Activated CD4-positive, alpha-beta T cell treated with anti-CD3 and anti-CD28 coated beads, Interleukin-2, Interleukin-6, amounts not matched to agents 100 ng/mL and 50 ng/mL, durations not matched to agents 16 hours and 8 hours (primary cell): ENCODE measurements around the gene TPD52L2.
"Not testable (repeated sequence)": the region's sequence is repeated elsewhere in the genome, so short reads cannot be mapped to it uniquely, and the experiment has no call there.

ENCODE experiments used
- DNase-seq: peaks from one replicate; pipeline ENCODE4 v3.0.0-alpha.2; 2020

The TPD52L2 gene

DNA sequence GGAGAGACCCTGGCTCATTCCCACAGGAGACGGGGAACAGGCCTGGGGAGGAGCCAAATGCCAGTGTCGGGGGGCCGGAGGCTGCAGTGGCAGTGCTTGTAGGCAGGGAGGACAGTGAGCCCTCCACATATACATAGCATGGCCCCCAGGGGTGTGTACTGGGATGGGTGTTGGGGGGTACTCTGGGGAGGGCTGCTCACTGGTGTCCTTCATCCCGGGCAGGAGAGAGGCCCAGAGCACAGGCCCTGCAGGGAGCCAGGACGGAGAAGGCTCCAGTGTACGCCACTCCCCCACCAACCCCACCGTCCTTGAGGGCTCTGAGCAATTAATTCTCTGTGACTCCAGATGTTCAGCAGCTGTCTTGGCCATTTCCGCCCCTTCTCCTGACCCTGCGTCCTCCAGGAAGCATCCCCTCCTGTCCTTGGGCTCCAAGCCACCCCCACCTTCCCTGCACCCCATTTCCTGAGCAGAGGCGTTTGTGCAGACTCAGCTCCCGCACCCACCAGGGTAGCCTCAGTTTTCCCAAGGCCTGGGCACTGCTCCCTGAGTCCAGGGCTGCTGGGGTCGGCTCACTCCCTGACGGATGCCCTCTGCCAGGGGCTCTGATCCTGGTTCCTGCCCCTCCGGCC, 7.2 kb upstream of the TPD52L2 start:
- no peak for DNase-seq

DNA sequence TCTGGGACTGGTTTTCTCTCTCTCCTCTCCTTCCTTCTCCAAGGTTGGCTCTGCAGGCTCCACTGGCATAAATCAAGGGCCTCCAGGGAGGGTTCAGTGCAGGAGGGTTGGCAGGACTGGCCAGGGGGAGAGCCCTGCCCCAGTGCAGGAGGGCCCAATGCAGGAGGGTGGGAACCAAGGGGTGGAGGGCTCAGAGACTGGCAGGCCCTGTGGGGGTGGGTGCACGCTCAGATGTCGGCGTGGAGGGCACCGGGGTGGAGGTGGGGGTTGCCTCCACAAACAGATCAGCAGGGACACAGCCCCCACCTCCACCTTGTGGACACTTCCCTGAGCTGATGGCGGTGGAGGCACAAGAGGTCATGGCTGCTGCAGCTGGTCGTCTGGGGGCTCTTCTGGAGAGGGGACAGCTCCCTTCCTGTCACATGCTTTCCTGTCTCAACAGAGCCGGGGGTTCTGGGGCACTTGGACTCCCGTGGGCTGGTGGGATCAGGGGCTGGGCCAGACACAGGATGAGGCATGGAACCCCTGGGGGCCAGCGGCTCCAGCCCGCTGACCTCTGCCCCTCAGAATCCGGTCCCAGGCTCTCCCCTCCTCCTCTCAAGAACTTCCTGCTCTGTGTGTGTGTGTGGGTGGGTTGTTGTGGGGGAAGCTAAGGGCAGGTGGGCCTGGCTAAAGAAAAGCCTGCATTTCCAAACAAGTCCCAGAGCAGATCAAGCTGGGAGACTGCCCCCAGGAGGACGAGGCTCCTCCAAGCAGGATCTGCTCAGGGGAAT, 6.5 kb upstream of the TPD52L2 start:
- DNase-seq = no peak

DNA sequence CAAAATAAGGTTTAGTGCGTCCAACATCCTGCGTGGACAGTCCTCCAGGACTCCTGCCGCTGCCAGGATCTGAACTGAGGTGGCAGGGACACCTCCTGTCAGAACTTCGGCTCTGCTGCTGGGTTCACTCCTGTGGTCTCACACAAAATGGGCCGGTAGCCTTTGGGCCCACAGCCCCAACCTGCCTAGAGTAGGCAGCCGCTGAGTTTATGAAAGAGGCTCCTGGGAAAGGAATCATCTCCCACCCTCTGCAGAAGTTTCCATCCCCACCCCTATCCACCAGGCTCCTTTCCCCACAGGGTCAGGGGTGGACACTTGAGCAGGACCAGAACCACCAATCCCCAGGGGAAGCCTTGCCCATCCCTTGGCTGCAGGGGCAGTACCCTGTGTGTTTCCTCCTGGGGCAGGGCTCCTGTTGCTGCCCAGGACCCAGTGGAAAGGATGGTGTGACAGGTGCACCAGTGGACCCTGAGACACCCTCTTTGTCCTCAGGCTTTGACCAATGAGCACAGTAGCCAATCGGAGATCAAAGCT, 5.8 kb upstream of the TPD52L2 start:
- no peak for DNase-seq

DNA sequence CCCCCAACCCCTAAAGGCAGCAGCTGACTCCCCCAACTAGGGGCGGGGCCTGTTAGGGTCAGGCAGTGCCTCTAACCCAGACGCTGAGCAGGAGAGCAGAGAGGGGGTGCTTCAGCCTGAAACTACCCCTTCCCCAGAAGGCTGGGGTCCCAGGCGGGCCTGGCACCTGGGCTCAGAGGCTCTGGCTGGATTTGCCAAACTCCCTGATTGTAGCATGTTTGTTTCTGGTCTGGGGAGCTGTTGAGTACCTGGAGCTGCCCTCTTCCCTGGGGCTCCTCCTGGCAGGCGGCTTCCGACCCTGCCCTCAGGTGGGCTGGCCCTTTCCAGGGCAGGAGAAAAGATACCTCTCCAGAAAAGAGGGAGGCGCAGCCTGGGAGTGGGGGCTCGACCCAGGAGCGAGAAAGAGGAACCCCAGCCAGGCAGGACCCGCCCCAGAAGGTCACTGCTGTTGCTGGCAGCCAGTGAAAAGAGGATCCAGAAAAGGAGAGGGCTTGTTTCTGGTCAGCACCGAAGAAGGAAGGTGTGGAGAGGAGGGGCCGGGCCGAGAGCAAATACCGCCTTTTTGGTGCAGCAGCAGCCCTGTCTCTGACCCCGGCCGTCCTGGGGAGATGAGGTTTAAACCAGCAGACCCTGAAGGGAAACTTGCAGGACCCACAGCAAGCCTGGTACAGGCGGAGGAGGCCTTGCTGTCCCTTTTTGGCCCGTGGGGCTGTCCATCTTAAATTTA, 4.6 kb upstream of the TPD52L2 start:
- no peak for DNase-seq

DNA sequence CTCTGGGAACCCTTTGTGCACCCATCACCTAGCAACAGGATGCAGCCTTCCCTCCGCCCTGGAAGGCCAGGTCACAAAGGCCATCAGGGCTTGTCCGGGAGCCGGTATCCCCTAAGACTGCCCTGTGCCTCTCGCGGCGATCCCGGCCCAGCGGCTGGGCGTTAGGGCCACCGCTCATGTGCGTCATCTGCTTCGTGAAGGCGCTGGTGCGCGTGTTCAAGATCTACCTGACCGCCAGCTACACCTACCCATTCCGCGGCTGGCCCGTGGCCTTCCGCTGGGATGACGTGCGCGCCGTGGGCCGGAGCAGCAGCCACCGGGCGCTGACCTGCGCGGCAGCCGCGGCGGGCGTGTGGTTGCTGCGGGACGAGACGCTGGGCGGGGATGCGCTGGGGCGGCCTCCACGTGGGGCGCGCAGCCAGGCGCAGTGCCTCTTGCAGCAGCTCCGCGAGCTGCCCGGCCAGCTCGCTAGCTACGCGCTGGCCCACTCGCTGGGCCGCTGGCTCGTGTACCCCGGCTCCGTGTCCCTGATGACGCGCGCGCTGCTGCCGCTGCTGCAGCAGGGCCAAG, 3.6 kb upstream of the TPD52L2 start, which contains the start of gene ABHD16B:
Gene ABHD16B, plus strand, starts transcription at position 134 of the 570 bp plus-strand sequence. Its CDS starts 43 bp downstream, at position 177.
- no peak for DNase-seq

DNA sequence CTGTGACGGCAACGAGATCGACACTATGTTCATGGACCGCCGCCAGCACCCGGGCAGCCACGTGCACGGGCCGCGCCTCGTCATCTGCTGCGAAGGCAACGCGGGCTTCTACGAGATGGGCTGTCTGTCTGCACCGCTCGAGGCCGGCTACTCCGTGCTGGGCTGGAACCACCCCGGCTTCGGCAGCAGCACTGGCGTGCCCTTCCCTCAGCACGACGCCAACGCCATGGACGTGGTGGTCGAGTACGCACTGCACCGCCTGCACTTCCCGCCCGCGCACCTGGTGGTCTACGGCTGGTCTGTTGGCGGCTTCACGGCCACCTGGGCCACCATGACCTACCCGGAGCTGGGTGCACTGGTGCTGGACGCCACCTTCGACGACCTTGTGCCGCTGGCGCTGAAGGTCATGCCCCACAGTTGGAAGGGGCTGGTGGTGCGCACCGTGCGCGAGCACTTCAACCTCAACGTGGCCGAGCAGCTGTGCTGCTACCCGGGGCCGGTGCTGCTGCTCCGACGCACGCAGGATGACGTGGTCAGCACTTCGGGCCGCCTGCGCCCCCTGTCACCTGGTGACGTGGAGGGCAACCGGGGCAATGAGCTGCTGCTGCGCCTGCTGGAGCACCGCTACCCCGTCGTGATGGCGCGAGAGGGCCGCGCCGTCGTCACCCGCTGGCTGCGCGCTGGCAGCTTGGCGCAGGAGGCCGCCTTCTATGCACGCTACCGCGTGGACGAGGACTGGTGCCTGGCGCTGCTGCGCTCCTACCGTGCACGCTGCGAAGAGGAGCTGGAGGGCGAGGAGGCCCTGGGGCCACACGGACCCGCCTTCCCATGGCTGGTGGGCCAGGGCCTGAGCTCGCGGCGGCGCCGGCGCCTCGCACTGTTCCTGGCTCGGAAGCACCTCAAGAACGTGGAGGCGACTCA, 2.8 kb upstream of the TPD52L2 start:
- DNase-seq = no peak

DNA sequence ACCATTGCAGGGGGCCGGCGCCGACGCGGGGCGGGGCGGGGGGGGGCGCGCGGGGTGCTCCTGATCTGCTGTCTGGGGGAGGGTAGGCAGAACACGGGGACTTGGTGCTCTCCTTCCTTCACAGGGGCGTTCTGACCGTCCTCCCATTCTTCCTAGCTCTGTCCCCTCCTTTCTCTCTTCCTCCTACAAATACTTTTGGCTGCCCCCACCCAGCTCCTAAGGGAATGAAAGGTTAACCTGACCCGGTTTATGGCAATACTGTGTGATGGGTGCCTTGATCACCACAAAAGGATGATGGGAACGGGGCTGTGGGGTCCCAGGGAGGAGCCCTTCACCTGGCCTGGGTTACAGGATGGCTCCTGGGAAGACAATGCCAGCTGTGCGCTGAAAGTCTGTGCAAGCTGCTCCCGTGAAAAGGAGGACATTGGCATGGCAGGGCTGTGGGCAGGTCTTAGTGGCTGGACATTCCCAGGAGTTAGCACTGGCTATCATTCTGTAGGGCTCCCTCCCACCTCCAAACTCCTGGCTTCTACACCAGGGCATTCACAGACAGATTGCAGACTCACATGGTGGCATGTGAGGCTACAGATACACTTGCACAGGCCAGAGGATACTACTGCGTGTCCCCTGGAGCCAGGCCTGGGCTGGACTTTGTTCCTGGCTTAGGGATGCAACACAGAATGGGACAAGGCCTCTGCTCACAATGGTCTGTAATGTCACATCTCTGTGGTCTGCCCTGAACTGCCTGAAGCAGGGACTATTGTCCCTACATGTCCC, 1.9 kb upstream of the TPD52L2 start:
- no peak for DNase-seq

DNA sequence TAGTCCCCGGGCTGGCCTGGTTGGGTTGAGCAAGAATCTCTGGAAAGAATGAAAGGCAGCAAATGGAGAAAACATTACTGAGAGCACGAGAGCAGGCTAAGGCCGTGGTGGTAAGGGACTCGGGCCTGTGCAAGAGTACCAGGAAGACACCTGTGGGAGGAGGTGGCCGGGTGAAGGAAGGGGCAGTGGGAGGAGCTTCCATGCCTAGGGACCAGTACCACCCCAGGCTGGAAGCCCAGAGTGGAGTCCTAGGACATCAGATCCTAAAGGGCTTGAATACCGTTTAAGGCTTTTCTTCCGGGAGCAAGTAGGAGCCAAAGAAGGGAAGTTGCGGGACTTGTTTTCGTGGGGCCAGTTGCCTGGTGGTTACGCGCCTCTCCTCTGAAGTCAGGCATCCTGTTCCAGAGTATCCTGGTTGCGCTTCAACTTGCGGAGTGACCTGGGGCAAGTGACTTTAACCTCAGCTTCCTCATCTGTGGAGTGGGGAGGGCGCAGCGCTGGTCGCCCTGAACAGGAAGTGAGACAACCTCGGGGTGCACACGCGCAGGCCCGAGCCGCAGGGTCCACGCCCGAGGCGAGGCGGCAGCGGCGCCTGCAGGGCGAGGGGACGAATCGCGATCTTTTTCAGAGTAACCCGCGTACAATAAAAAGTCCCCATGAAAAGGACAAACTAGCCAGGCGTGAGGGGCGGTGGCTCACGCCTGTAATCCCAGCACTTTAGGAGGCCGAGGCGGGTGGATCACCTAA, 1.1 kb upstream of the TPD52L2 start:
- DNase-seq = peak; percentile 89

DNA sequence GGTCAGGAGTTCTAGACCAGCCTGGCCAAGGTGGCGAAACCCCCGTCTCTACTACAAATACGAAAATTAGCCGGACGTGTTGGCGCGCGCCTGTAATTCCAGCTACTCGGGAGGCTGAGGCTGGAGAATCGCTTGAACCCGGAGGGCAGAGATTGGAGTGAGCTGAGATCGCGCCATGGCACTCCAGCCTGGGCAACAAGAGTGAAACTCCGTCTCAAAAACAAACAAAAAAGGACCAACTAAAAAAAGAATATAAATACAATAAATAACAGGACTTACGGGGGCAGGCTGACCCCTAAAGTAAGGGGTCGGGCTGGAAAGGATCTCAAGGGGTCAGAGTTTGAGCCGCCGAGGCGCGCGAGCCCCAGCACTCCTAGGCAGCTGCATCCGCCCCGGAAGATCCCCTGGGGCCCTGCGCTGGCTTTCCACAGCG, 509 bp upstream of the TPD52L2 start:
- DNase-seq = no peak

DNA sequence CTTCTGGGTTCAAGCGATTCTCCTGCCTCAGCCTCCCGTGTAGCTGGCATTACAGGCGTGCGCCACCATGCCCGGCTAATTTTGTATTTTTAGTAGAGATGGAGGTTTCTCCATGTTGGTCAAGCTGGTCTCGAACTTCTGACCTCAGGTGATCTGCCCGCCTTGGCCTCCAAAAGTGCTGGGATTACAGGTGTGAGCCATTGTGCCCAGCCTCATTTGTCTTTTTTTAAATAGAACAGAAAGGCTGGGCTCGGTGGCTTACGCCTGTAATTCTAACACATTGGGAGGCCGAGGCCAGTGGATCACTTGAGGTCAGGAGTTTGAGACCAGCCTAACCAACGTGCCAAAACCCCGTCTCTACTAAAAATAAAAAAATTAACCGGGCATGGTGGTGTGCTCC, 2.0 kb downstream of the TPD52L2 start:
- DNase-seq = not testable (repeated sequence)

DNA sequence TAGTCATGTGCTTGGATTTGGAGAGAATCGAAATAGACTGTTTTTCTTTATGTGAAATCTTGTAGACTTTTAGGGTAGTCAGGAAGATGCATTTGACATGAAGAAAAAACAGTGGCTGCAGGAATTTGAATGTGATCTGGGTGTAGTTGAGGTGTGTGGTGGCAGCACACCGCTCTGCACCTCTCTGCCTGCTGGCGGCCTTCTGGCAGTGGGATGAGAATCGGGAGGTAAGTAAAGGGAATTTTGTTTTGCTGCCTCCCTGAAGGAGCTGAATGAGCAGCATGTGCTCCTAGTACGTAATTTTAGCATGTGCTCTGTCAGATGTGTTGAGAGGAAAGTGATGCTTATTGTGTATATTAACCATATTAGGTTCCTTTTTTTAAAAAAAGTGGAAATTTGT, 3.2 kb downstream of the TPD52L2 start:
- DNase-seq = no peak

DNA sequence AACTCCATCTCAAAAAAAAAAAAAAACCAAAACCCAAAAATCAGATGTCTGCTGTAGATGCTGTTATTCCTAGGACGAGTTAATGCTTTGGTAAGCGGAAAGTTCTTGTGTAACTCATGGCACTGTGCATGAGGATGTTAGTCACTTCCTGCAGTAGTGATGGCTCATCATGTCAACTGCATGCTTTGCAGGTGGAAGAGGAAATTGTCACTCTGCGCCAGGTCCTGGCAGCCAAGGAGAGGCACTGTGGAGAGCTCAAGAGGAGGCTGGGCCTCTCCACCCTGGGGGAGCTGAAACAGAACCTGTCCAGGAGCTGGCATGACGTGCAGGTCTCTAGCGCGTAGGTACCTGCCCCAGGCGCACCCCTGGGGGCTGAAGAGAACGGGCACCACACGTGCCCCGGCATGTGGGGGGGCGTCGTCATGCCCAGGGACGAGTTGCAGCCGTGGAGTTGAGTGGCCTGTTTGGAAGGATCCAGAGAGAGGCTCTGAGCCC, 8.5 kb downstream of the TPD52L2 start:
- DNase-seq = peak; percentile 82

DNA sequence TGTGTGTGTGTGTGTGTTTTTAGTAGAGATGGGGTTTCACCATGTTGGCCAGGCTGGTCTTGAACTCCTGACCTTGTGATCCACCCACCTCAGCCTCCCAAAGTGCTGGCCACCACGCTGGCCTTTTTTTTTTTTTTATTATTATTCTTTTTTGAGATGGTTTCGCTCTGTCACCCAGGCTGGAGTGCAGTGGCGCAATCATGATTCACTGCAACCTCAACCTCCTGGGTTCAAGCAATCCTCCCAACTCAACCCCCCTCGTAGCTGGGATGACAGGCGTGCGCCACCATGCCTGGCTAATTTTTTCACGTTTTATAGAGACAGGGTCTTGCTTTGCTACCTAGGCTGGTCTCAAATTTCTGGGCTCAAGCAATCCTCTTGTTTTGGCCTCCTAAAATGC, 9.2 kb downstream of the TPD52L2 start:
- not testable (repeated sequence) for DNase-seq

DNA sequence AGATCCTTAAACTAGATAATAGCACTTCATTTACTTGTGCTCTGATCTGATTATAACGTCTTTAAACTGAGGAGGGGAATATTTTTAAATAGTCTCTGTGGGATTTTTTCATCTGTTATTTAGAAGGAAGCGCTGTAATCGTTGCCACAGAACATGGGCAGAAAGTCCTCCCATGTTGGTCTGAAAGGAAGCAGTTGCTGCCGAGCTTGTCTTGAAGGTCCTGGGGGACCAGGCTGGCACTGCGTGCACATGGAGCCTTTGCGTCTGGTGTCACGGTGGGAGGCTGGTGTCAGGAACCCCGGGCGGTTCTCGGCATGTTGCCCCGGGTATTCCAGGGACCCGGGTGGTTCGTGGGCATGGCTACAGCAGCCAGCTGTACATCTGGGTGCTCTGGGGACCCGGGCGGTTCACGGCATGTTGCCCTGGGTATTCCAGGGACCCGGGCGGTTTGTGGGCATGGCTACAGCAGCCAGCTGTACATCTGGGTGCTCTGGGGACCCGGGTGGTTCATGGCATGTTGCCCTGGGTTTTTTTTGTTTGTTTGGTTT, 11.5 kb downstream of the TPD52L2 start:
- no peak for DNase-seq

DNA sequence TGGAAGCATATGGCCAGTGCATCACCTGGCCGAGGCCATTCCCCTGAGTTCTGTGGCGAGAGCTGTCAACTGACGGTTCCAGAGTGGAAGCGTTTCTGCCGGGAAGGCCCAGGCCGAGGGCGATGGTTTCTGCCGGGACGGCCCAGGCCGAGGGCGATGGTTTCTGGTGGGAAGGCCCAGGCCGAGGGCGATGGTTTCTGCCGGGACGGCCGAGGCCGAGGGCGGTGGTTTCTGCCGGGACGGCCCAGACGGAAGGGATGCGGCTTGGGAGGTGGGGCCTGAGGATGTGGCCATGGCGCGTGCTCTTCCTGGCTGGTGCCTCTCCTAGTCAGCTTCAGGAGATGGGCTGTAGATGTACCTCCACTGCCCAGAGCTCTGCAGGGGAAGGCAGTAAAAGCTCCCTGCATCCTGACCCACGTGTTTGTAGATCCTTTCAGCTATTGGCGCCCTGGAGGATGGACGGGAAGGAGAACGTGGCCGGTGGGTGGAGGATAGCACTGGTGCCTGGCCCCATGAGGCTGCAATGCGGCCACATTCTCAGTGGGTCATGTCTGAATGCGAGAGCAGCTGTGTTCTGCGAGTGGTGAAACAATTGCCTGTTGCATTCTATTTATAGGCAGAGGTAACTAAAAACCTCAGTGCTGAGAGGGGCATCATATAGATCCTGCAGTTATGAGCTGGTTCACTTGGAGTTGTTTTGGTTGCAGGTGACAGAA, 12.8 kb downstream of the TPD52L2 start:
- DNase-seq = no peak

DNA sequence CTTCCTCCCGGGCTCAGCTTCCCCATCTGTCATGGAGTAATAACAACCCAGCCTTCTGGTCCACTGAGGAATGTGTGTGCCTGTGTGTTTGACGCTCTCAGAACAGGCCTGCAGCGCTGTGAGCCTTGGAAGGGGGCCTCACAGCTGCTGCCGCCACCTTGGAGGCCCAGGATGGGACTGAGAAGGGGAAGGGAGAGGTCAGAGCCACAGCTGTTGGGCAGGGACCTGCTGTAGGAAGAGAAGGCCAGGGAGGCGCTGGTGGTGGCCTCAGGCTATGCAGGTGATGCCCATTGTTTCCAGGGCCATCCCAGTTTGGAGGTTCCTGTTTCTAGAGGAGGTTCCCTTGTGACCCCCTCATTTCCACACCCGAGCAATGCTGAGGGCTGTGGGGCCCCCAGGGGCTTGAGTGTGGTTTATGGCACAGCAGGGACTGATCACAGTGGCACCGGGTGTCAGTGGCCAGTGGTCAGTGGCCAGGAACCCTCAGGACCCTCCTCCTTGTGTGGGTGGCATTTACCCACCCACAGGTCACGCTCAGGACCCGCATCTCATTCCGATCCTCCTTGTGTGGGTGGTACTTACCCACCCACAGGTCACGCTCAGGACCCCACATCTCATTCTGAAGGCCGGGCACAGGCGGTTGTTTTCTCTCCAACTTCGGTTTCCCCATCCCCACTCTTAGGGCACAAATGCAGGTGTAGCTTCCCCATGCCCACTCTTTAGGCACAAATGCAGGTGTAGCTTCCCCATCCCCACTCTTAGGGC, 14.0 kb downstream of the TPD52L2 start:
- no peak for DNase-seq

DNA sequence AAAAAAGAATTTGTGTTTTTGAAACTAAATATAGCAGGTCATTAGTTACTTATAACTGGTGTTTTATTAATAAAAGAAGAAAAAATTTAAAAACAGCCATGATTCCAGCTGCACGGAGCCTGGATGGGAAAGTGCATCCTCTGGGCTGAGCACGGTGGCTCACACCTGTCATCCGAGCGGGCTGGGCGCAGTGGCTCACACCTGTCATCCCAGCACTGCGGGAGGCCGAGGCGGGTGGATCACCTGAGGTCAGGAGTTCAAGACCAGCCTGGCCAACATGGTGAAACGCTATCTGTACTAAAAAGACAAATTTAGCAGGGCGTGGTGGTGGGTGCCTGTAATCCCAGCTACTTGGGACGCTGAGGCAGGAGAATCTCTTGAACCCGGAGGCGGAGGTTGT, 15.8 kb downstream of the TPD52L2 start:
- DNase-seq = not testable (repeated sequence)

DNA sequence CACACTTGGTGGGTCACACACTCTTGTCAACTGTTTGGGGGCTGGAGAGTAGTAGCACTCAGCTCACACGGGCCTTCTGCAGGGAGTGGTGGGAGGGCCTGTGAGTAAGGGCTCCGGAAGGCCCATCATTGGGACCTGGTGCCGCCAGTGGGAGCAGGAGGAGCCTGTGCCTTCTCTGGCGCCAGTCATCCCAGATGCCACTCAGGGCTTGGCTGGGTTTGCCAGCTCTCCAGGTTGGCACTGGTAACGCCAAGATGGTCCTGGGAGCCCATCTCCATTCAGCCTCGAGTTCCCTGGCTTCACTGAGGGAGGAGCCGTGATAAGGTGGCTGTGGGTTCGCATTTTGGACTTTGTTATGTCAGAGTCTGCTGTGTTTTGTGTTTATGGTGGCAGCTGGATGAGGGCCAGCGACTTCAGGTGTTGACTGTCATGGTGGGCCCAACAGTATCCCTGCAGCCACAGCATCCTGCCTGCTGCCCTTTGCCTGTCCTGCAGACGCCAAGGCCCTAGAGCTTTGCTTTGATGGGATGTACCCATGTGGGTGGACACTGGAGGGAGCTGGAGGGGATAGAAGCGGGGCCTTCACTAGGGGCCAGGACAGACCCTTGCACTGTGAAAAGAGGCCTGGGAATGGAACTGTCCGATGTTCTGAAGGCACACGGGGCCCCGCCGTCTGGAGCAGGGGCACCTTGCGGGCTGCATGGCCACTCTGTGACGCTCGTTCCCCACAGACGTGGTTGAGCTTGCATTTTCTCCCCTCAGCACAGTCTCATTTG, 16.6 kb downstream of the TPD52L2 start:
- DNase-seq = no peak
